Thyroid gland (tissue), 4 donors: ENCODE measurements around the gene CST7. TPM values are rescaled to one million over a fixed set of nuclear protein-coding genes. Genes with fewer than 3 reads are reported as not detected.
A peak's percentile ranks its signal among the peaks of the same experiment; 100 is the strongest.

Experiments used
- DNase-seq, 2 donors: peaks; one replicate each; pipeline ENCODE4 v3.0.0-alpha.2; 2019
- H3K27ac ChIP-seq, 3 donors: fragments of 200-600 bp; sonication (generic); 1 replicate in 2 of 3; 2 replicates in 1 of 3; pipeline ENCODE4 v1.5.1; 2016 to 2019; ENCODE audit warnings: mild to moderate bottlenecking in 1 of 3, moderate library complexity in 1 of 3
- H3K27me3 ChIP-seq: fragments of 200-600 bp; sonication (generic); one replicate; pipeline ENCODE4 v1.5.1; 2019
- H3K36me3 ChIP-seq, 2 donors: fragments of 200-600 bp; sonication (generic); one replicate each; pipeline ENCODE4 v1.5.1; 2016 to 2019
- H3K4me1 ChIP-seq, 2 donors: fragments of 200-600 bp; sonication (generic); one replicate each; pipeline ENCODE4 v1.5.1; 2017 to 2019
- H3K4me3 ChIP-seq, 3 donors: fragments of 200-600 bp; sonication (generic); replicated peaks in 1 of 3; 1 replicate in 2 of 3; 2 replicates in 1 of 3; pipeline ENCODE4 v1.5.1; 2016; ENCODE audit warnings: mild to moderate bottlenecking in 1 of 3
- H3K9me3 ChIP-seq: fragments of 200-600 bp; sonication (generic); one replicate; pipeline ENCODE4 v1.5.1; 2017
- POLR2A ChIP-seq, 2 donors: fragments of 450-650 bp; IDR thresholded peaks; one replicate each; pipeline ENCODE4 v1.6.1; 2017; ENCODE audit warnings: antibody characterized with exemption in 2 of 2, mild to moderate bottlenecking in 2 of 2, moderate library complexity in 1 of 2
- WGBS, 2 donors: methylation state at CpG; one replicate each; pipeline ENCODE4 v1.1.5; 2017; 5-methylcytosine and 5-hydroxymethylcytosine counted together
- intact Hi-C: fragments of 100-400 bp; cut with DNase I; formaldehyde crosslinking; loops from one replicate; pipeline ENCODE4 v1.15.1; 2023
- total RNA-seq, 4 donors: library from RNA; depleted of rRNA; stranded (reverse); fragments of >200 nt; gene quantifications; one replicate each; pipeline ENCODE4 v1.2.3, GENCODE V29; 2016
- TF ChIP-seq, protein P1 (sequence below), 6 experiments: fragments of 200-600 bp in 3 of 6; fragments of 450-650 bp in 3 of 6; sonication (generic) in 3 of 6; IDR thresholded peaks; one replicate each; pipeline ENCODE4 v1.5.1; 2016 to 2019; ENCODE audit warnings: antibody characterized with exemption in 6 of 6, mild to moderate bottlenecking in 2 of 6, inconsistent platforms in 1 of 6, moderate library complexity in 1 of 6

Gene CST7
- total RNA-seq, 4 donors from 2014 or later, result 1.3 to 3.6 (median 2.5) TPM

DNA sequence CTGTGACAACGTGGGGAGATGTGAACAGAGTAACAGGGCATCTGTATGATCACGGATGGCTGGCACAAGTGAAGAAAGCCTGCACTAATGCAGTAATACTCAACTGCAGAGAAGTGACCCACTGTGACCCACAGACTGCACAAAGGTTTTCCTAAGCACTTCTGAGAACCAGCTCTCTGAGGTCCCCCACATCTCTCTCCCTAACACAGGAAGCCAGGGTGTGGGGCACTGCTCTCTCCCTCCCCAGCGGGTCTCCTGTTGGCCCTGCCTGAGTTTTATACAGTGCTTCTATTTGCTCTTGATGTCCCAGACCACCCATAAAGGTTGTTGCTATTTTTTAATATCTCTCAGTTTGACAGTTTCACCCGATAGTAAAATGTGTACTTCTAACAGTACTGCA, 32.2 kb downstream of the CST7 start:
- no peaks in the 10 kb centered on the region for H3K27me3 ChIP-seq
- WGBS, 2 donors, result 80 to 88% methylated on average over 4 of the region's 4 CpGs
- H3K36me3 ChIP-seq, result peaks cover 7 to 12% of the 10 kb centered on the region in 2 donors
- intact Hi-C loops, result loop anchor here (10.0 kb wide), 1 partner anchor 46 kb away; no protein-coding TSS in a partner anchor
- peaks cover 33 to 61% of the 10 kb centered on the region in 2 donors for H3K4me1 ChIP-seq
- DNase-seq, result no peak
- no peak overlapping the region for H3K4me3 ChIP-seq
- peak overlapping the region in 1 of 3 donors; percentile 84 for H3K27ac ChIP-seq
- no peaks in the 10 kb centered on the region for H3K9me3 ChIP-seq
- TF ChIP-seq, protein P1, sequence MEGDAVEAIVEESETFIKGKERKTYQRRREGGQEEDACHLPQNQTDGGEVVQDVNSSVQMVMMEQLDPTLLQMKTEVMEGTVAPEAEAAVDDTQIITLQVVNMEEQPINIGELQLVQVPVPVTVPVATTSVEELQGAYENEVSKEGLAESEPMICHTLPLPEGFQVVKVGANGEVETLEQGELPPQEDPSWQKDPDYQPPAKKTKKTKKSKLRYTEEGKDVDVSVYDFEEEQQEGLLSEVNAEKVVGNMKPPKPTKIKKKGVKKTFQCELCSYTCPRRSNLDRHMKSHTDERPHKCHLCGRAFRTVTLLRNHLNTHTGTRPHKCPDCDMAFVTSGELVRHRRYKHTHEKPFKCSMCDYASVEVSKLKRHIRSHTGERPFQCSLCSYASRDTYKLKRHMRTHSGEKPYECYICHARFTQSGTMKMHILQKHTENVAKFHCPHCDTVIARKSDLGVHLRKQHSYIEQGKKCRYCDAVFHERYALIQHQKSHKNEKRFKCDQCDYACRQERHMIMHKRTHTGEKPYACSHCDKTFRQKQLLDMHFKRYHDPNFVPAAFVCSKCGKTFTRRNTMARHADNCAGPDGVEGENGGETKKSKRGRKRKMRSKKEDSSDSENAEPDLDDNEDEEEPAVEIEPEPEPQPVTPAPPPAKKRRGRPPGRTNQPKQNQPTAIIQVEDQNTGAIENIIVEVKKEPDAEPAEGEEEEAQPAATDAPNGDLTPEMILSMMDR (IDR thresholded peaks at IDR 0.05), result no peak
- no peak for TF ChIP-seq POLR2A (IDR thresholded peaks at IDR 0.05)

- H3K27ac ChIP-seq, result peak overlapping the region in 1 of 3 donors; percentile 84
- intact Hi-C loops, result loop anchor here (10.0 kb wide), 1 partner anchor 47 kb away; no protein-coding TSS in a partner anchor
- no peaks in the 10 kb centered on the region for H3K9me3 ChIP-seq
- DNase-seq, result no peak
- H3K4me3 ChIP-seq, result no peak overlapping the region
- TF ChIP-seq, protein P1 (IDR thresholded peaks at IDR 0.05), result no peak
- TF ChIP-seq POLR2A (IDR thresholded peaks at IDR 0.05), result no peak
- 89 to 94% methylated on average over 3 of the region's 3 CpGs for WGBS, 2 donors
- H3K4me1 ChIP-seq, result peaks cover 36 to 66% of the 10 kb centered on the region in 2 donors
- no peaks in the 10 kb centered on the region for H3K27me3 ChIP-seq
- H3K36me3 ChIP-seq, result peaks cover 7 to 10% of the 10 kb centered on the region in 2 donors
Measured at GRCh38 chr20:24981790-24982189, 32.7 kb downstream of the CST7 start.

DNA sequence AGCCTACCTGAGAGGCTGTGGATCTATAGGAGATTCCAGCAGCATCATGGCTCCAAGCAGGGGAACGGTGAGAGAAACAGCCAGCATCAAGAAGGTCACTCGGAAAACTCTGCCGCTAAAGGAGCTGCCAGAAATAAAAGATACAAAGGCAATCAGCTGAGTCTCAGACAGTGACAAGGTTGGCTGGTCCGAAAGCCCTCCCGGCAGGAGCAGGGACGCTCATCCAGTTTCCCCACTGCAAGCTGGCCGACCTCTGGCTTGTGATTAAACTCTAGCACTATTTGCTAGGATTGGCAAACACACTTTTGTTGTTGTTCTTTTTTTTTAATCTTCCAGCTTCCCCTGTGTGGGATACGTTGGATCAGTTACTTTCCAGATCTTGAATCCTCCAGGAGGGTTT, 34.8 kb downstream of the CST7 start:
- H3K4me3 ChIP-seq, result no peak overlapping the region
- H3K9me3 ChIP-seq, result no peaks in the 10 kb centered on the region
- intact Hi-C loops, result loop anchor here (10.0 kb wide), 1 partner anchor 49 kb away; no protein-coding TSS in a partner anchor
- WGBS, 2 donors, result 40 to 43% methylated on average over 8 of the region's 8 CpGs
- H3K4me1 ChIP-seq, result peaks cover 52 to 71% of the 10 kb centered on the region in 2 donors
- DNase-seq, result peak; percentile 79 to 86
- TF ChIP-seq, protein P1 (IDR thresholded peaks at IDR 0.05), result no peak
- TF ChIP-seq POLR2A (IDR thresholded peaks at IDR 0.05), result peak in 1 of 2 donors; percentile 33
- H3K36me3 ChIP-seq, result peaks cover 5 to 7% of the 10 kb centered on the region in 2 donors
- peak overlapping the region; percentile 72 to 84 (median 81) for H3K27ac ChIP-seq
- no peaks in the 10 kb centered on the region for H3K27me3 ChIP-seq

DNA sequence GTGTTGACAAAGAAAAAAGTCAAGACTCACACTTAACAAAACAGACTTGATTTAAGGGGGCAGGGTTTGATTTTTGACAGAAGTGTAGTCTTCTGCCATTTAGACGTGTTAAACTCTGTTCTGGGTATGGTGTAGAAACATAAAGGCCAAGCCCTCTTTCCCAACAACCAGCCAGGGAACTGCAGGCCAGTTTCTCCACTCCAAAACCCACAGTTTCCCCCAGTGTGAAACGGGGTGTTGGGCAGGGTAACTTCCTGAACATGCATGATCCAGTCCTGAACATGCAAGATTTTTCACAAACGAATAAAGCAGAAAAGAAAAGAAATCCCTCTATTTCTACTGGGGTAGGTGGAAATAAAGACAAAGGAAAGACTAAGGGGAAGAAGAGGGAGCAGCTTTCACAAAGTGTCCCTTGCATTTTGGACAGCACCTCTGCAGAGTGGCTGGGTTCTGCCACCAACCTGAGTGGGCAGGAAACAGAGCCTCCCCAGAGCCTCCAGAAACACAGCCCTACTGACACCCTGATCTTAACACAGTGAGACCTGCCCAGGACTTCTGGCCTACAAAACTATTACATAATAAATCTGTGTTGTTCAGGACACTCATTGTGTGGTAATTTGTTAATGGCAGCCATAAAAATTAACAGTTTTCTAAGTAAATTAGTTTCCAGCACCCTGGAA, 36.0 kb downstream of the CST7 start:
- Histone ChIP-seq H3K36me3 (peaks cover 3 to 5% of the 10 kb centered on the region in 2 donors), H3K27ac (peak overlapping the region; percentile 72 to 84 (median 81)), H3K4me1 (peaks cover 58 to 71% of the 10 kb centered on the region in 2 donors), H3K4me3 (no peak overlapping the region), H3K9me3 (no peaks in the 10 kb centered on the region), H3K27me3 (no peaks in the 10 kb centered on the region)
- no peak for TF ChIP-seq POLR2A (IDR thresholded peaks at IDR 0.05)
- TF ChIP-seq, protein P1 (IDR thresholded peaks at IDR 0.05), result no peak
- intact Hi-C loops, result loop anchor here (10.0 kb wide), 1 partner anchor 50 kb away; no protein-coding TSS in a partner anchor
- 56 to 59% methylated on average over 3 of the region's 3 CpGs for WGBS, 2 donors
- DNase-seq, result no peak

- peaks cover 63 to 72% of the 10 kb centered on the region in 2 donors for H3K4me1 ChIP-seq
- no peaks in the 10 kb centered on the region for H3K9me3 ChIP-seq
- H3K27me3 ChIP-seq, result no peaks in the 10 kb centered on the region
- peak overlapping the region; percentile 72 to 84 (median 81) for H3K27ac ChIP-seq
- 45 to 49% methylated on average over 6 of the region's 6 CpGs for WGBS, 2 donors
- H3K4me3 ChIP-seq, result no peak overlapping the region
- intact Hi-C loops, result loop anchor here (10.0 kb wide), 1 partner anchor 51 kb away; no protein-coding TSS in a partner anchor
- H3K36me3 ChIP-seq, result no peaks in the 10 kb centered on the region
- no peak for TF ChIP-seq POLR2A (IDR thresholded peaks at IDR 0.05)
- TF ChIP-seq, protein P1 (IDR thresholded peaks at IDR 0.05), result no peak
- DNase-seq, result peak in 1 of 2 donors; percentile 28
Measured at GRCh38 chr20:24985802-24986201, 36.7 kb downstream of the CST7 start.
